Adrenal gland (tissue), 12 donors: ENCODE results near the gene SLC32A1. TPM values are rescaled to one million over a fixed set of nuclear protein-coding genes. Genes with fewer than 3 reads are reported as not detected.

Experiments
- DNase-seq, 7 donors: peaks; one replicate each; pipeline ENCODE4 v3.0.0-alpha.2; 2019 to 2020
- H3K27ac ChIP-seq, 5 donors: fragments of 200-600 bp; sonication (generic) in 4 of 5; 1 replicate in 3 of 5; 2 replicates in 2 of 5; pipeline versions ENCODE4 v1.5.1 to v1.8.0; 2016 to 2020; ENCODE audit warnings: mild to moderate bottlenecking in 1 of 5
- H3K27me3 ChIP-seq: fragments of 200-600 bp; 2 replicates; pipeline ENCODE4 v1.8.0; 2021
- H3K36me3 ChIP-seq, 2 donors: fragments of 200-600 bp; replicated peaks in 1 of 2; 1 replicate in 1 of 2; 2 replicates in 1 of 2; pipeline versions ENCODE4 v1.5.1 to v1.8.0; 2018 to 2022
- H3K4me1 ChIP-seq, 2 donors: fragments of 200-600 bp; replicated peaks in 1 of 2; 1 replicate in 1 of 2; 2 replicates in 1 of 2; pipeline versions ENCODE4 v1.5.1 to v1.8.0; 2018 to 2021
- H3K4me3 ChIP-seq, 4 donors: fragments of 200-600 bp; sonication (generic) in 3 of 4; one replicate each; pipeline ENCODE4 v1.5.1; 2016 to 2018
- H3K9me3 ChIP-seq, 3 donors: fragments of 200-600 bp; sonication (generic) in 1 of 3; replicated peaks in 1 of 3; 1 replicate in 2 of 3; 2 replicates in 1 of 3; pipeline versions ENCODE4 v1.5.1 to v1.8.0; 2016 to 2021
- POLR2A ChIP-seq, 2 donors: fragments of 450-650 bp; IDR thresholded peaks; one replicate each; pipeline ENCODE4 v1.6.1; 2017; ENCODE audit warnings: antibody characterized with exemption in 2 of 2, mild to moderate bottlenecking in 2 of 2, moderate library complexity in 1 of 2
- WGBS, 4 donors: extraction: QIAGEN DNeasy Blood & Tissue Kit in 2 of 4; methylation state at CpG; one replicate each; pipeline versions ENCODE4 v1.1.5 to v1.1.7; 2013 to 2017; 5-methylcytosine and 5-hydroxymethylcytosine counted together
- intact Hi-C, 2 donors: fragments of 100-400 bp; cut with DNase I; formaldehyde crosslinking; loops; one replicate each; pipeline versions ENCODE4 v1.14.1 to v1.15.0; 2022 to 2023
- polyA plus RNA-seq, 3 donors: library from polyadenylated mRNA; stranded (reverse); fragments of 200-250 nt in 2 of 3; fragments of 350-450 nt in 1 of 3; fragmentation: Illumina TruSeq in 1 of 3; extraction: RNeasy Lipid Tissue Mini Kit (QIAGEN cat#74804) in 1 of 3; gene quantifications; one replicate each; pipeline ENCODE4 v1.2.3, GENCODE V29; 2013 to 2014
- total RNA-seq, 9 donors: library from RNA; depleted of rRNA in 4 of 9; stranded (reverse); fragments of >200 nt in 4 of 9; fragments of 120-200 nt in 1 of 9; fragmentation: NEBNext Ultra II Directional in 1 of 9; extraction: Animal tissue kit (Norgen Biotek cat#: 25700) in 1 of 9; gene quantifications; one replicate each; pipeline versions ENCODE4 v1.1.0 to v1.2.4, GENCODE V29; 2013 to 2023
- TF ChIP-seq, protein P1 (sequence below), 6 experiments: fragments of 450-650 bp in 4 of 6; fragments of 200-600 bp in 2 of 6; sonication (generic) in 1 of 6; IDR thresholded peaks; 1 replicate in 5 of 6; 2 replicates in 1 of 6; pipeline versions ENCODE4 v1.5.1 to v1.8.0; 2016 to 2021; ENCODE audit warnings: antibody characterized with exemption in 6 of 6, mild to moderate bottlenecking in 2 of 6, moderate library complexity in 1 of 6
- donor health status: healthy with polysubstance abuse.
- donor health status: Bipolar disorder and iron deficiency.
- donor health status: DM: yes; HTN: yes; CAD: no.
- donor health status: DM: no; HTN: no; CAD: no.
- donor health status: DM: no; HTN: no; CAD: no.
- donor health status: DM: yes; HTN: yes; CAD: no.

Gene SLC32A1
- total and polyA plus RNA-seq, 12 donors, result 0.24 TPM; not detected in 11

DNA sequence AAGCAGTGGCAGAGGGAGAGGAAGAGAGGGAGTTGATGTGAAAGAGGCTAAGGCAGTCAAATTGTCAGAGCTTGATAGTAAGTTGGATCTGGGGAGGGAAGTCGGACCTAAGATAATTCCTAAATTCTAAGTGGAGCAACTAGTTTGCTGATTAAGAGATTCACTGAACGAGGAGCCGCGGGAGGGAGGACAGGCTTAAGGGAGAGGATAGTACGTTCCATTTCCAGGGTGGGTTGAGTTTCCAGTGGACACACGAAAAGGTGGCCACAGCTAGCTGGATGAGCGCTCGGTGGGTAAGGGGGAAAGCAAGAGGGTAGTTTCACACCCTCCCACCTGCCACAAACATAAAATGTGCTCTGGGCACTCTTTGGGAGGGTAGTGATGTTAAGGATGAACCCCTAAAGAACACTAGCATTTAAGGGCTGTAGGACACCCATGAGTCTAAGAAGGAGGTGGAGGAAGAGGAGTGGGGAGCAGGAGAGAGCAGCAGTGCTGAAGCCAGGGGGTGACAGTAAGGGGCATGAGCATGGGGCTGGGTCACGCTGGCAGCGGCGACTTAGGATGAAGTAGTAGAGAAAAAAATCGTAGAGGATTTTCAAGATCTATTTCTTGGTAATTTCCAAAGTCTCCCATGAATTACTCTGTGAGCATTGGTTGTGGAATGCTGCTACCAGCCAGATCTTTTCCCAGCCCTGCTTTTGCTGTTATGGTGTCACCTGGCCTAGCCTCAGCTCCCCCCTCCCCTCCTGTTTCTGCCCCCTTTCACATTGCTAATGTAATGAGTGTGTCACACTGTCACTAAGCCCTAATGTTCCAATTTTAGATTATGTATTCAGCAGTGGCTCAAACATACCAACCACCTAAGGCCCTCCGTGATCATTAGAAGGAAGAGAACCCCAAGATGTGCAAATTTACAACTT lies 45.4 kb downstream of the SLC32A1 start:
- H3K4me1 ChIP-seq, result peaks cover 17 to 20% of the 10 kb centered on the region in 2 donors
- intact Hi-C loops, result no loop called here
- no peak overlapping the region for H3K4me3 ChIP-seq
- DNase-seq, result no peak
- TF ChIP-seq POLR2A (IDR thresholded peaks at IDR 0.05), result no peak
- TF ChIP-seq, protein P1, sequence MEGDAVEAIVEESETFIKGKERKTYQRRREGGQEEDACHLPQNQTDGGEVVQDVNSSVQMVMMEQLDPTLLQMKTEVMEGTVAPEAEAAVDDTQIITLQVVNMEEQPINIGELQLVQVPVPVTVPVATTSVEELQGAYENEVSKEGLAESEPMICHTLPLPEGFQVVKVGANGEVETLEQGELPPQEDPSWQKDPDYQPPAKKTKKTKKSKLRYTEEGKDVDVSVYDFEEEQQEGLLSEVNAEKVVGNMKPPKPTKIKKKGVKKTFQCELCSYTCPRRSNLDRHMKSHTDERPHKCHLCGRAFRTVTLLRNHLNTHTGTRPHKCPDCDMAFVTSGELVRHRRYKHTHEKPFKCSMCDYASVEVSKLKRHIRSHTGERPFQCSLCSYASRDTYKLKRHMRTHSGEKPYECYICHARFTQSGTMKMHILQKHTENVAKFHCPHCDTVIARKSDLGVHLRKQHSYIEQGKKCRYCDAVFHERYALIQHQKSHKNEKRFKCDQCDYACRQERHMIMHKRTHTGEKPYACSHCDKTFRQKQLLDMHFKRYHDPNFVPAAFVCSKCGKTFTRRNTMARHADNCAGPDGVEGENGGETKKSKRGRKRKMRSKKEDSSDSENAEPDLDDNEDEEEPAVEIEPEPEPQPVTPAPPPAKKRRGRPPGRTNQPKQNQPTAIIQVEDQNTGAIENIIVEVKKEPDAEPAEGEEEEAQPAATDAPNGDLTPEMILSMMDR (IDR thresholded peaks at IDR 0.05), result no peak
- H3K9me3 ChIP-seq, result no peaks in the 10 kb centered on the region
- no peaks in the 10 kb centered on the region for H3K27me3 ChIP-seq
- 85 to 96% (median 93%) methylated on average over 13 of the region's 13 CpGs for WGBS, 4 donors
- peaks cover 0 to 51% of the 10 kb centered on the region in 2 donors for H3K36me3 ChIP-seq
- no peak overlapping the region for H3K27ac ChIP-seq

GRCh38 chr20:38770546-38770945 lies 46.3 kb downstream of the SLC32A1 start:
- no peak for DNase-seq
- TF ChIP-seq, protein P1 (IDR thresholded peaks at IDR 0.05), result no peak
- no peak for TF ChIP-seq POLR2A (IDR thresholded peaks at IDR 0.05)
- WGBS, 4 donors, result 72 to 100% (median 92%) methylated on average over 3 of the region's 3 CpGs
- Histone ChIP-seq H3K27me3 (no peaks in the 10 kb centered on the region), H3K27ac (no peak overlapping the region), H3K9me3 (no peaks in the 10 kb centered on the region), H3K36me3 (peaks cover 0 to 48% of the 10 kb centered on the region in 2 donors), H3K4me3 (no peak overlapping the region), H3K4me1 (peaks cover 8 to 11% of the 10 kb centered on the region in 2 donors)
- intact Hi-C loops, result no loop called here

DNA sequence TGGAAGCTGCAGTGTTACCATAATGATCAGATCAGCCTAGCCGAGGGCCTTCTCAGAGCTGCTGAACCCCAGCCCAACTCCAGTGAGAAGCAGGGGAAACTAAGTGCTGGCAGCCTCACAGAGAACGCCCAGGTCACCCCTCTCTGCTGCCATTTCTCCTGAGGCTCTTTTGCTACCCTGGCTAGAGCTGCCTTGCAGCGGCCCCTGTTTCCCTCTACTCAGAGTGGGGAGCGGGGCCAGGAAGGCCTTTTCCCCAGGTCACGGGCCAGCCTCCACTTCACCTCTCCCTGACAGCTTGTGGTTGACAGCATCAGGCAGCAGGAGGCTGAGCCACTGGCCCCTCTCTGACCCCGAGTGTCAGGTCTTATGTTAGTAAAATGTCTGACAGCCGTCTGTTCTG lies 46.7 kb downstream of the SLC32A1 start:
- TF ChIP-seq, protein P1 (IDR thresholded peaks at IDR 0.05), result no peak
- TF ChIP-seq POLR2A (IDR thresholded peaks at IDR 0.05), result no peak
- H3K9me3 ChIP-seq, result no peaks in the 10 kb centered on the region
- H3K27ac ChIP-seq, result no peak overlapping the region
- peaks cover 4 to 6% of the 10 kb centered on the region in 2 donors for H3K4me1 ChIP-seq
- peaks cover 0 to 45% of the 10 kb centered on the region in 2 donors for H3K36me3 ChIP-seq
- DNase-seq, result no peak
- intact Hi-C loops, result no loop called here
- 81 to 96% (median 86%) methylated on average over 6 to 7 of the region's 7 CpGs for WGBS, 4 donors
- no peaks in the 10 kb centered on the region for H3K27me3 ChIP-seq
- H3K4me3 ChIP-seq, result no peak overlapping the region

- intact Hi-C loops, result no loop called here
- no peaks in the 10 kb centered on the region for H3K9me3 ChIP-seq
- no peak for DNase-seq
- no peaks in the 10 kb centered on the region for H3K4me1 ChIP-seq
- WGBS, 4 donors, result 95 to 100% (median 98%) methylated on average over 5 to 7 of the region's 7 CpGs
- H3K4me3 ChIP-seq, result no peak overlapping the region
- TF ChIP-seq, protein P1 (IDR thresholded peaks at IDR 0.05), result no peak
- no peak for TF ChIP-seq POLR2A (IDR thresholded peaks at IDR 0.05)
- H3K27me3 ChIP-seq, result no peaks in the 10 kb centered on the region
- peaks cover 0 to 45% of the 10 kb centered on the region in 2 donors for H3K36me3 ChIP-seq
- H3K27ac ChIP-seq, result no peak overlapping the region
Observed at GRCh38 chr20:38771621-38772020, 47.3 kb downstream of the SLC32A1 start.
